Activated CD4-positive, alpha-beta T cell treated with anti-CD3 and anti-CD28 coated beads, Interleukin-2, amount 10 ng/mL, durations not matched to agents 7 days and 5 days (primary cell): ENCODE results near the gene KRT14. TPM values are rescaled to one million over a fixed set of nuclear protein-coding genes. Genes with fewer than 3 reads are reported as not detected.
"Not testable (repeated sequence)": the region's sequence is repeated elsewhere in the genome, so short reads cannot be mapped to it uniquely, and the experiment has no call there.

Experiments used
- CTCF ChIA-PET: fragments of 350-600 bp; sonication (Branson Sonifier 250); formaldehyde crosslinking; loops from one replicate; lab custom pipeline; 2021; ENCODE audit warnings: antibody characterized with exemption; lab: Charles Lee
- POLR2A ChIA-PET: fragments of 350-600 bp; sonication (Branson Sonifier 250); formaldehyde crosslinking; loops from one replicate; lab custom pipeline; 2021; ENCODE audit warnings: antibody characterized with exemption; lab: Charles Lee
- DNase-seq: peaks from one replicate; pipeline ENCODE4 v3.0.0-alpha.2; 2020
- H3K27ac Mint-ChIP-seq: one replicate; pipeline ENCODE4 v1.8.0; 2021; ENCODE audit warnings: mild to moderate bottlenecking, moderate library complexity, mixed read lengths
- H3K27me3 Mint-ChIP-seq: one replicate; pipeline ENCODE4 v1.8.0; 2021; ENCODE audit warnings: mixed read lengths
- H3K36me3 Mint-ChIP-seq: one replicate; pipeline ENCODE4 v1.8.0; 2021; ENCODE audit warnings: low read depth, mixed read lengths
- H3K4me1 Mint-ChIP-seq: one replicate; pipeline ENCODE4 v1.8.0; 2021; ENCODE audit warnings: mixed read lengths
- H3K4me3 Mint-ChIP-seq: one replicate; pipeline ENCODE4 v1.8.0; 2021; ENCODE audit warnings: mild to moderate bottlenecking, moderate library complexity, mixed read lengths
- H3K9me3 Mint-ChIP-seq: one replicate; pipeline ENCODE4 v1.8.0; 2021; ENCODE audit warnings: mixed read lengths
- total RNA-seq, 2 experiments: library from RNA; stranded (reverse); gene quantifications; one replicate each; pipeline ENCODE4 v1.2.3, GENCODE V29; 2021

Gene KRT14
- total RNA-seq, result not detected

DNA sequence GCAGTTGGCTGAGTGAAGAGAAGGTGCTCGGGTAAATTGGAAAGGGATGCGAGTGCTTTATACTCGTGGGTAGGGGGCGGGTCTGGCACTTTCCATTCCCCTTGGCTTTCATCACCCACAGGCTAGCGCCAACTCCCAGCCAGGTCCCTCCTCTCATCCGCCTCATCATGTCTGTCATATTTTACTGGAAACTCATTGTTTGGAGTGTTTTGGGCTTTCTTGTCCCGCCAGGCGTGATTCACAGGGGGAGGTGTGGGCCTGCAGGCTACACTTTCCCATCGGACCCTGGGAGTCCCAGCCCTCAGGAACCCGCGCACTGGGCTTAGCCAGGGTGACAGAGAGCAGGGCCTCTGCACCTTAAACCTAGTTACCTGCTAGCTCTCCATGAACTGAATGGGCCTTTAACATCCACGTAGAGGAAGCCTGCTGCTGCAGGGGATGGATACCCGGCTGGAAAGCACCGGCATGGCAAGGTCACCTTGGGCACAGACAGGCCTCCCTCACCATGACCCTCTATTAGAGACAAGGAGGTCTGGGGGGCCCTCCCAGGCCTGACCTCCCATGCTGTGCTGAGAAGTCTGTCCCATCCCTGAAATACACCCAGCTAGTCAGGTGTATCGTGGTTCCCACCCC, at the start of gene KRT14:
TSS of gene KRT14 (minus strand) at position 33 of the 633 bp plus-strand sequence. CDS start 61 bp downstream, outside the sequence.
- H3K4me3 Mint-ChIP-seq, result no peak within 1 kb of the TSS
- CTCF ChIA-PET, result interaction anchor here (0.6 kb wide), 1 partner anchor 1581 kb away, joined by 3 read pairs; no protein-coding TSS in a partner anchor
- no peaks in the 10 kb centered on the region for H3K9me3 Mint-ChIP-seq
- H3K27me3 Mint-ChIP-seq, result no peaks in the 10 kb centered on the region
- no peak within 1 kb of the TSS for H3K27ac Mint-ChIP-seq
- POLR2A ChIA-PET, result no interaction called here
- DNase-seq, result no peak
- H3K4me1 Mint-ChIP-seq, result no peaks in the 10 kb centered on the region
- no peaks in the 10 kb centered on the region for H3K36me3 Mint-ChIP-seq

GRCh38 chr17:41635121-41636097, 48.7 kb upstream of the KRT14 start:
- Mint-ChIP-seq H3K36me3 (no peaks in the 10 kb centered on the region), H3K27me3 (no peaks in the 10 kb centered on the region), H3K9me3 (no peaks in the 10 kb centered on the region), H3K4me3 (no peak overlapping the region), H3K27ac (no peak overlapping the region), H3K4me1 (no peaks in the 10 kb centered on the region)
- DNase-seq, result no peak
- ChIA-PET POLR2A (no interaction called here), CTCF (interaction anchor here (1.5 kb wide), 1 partner anchor 13 kb away, joined by 3 read pairs; no protein-coding TSS in a partner anchor)

DNA sequence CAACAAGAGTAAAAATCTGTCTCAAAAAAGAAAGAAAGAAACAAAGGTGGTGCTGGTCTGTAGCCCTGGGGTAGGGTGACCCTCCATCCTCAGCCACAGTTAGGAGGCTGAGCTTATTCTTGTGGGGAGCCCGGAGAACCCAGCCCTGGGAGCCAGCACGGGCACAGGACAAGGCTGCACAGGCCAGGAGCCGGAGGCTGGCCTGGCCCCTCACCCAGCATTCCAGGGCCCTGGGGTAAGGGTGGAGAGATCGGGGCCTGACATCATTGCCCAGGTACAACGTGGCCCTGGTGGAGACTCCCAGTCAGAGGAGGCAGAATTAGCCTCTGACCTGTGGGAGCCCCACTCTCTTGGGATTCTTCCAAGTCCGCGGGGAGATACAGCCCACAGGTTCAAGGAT, 47.9 kb upstream of the KRT14 start:
- Mint-ChIP-seq H3K27me3 (no peaks in the 10 kb centered on the region), H3K9me3 (no peaks in the 10 kb centered on the region), H3K4me1 (no peaks in the 10 kb centered on the region), H3K27ac (no peak overlapping the region), H3K36me3 (no peaks in the 10 kb centered on the region), H3K4me3 (no peak overlapping the region)
- ChIA-PET POLR2A (no interaction called here), CTCF (interaction anchor here (1.0 to 1.5 kb wide), 3 partner anchors 14 to 56 kb away, joined by 3 read pairs; no protein-coding TSS in a partner anchor)
- no peak for DNase-seq

DNA sequence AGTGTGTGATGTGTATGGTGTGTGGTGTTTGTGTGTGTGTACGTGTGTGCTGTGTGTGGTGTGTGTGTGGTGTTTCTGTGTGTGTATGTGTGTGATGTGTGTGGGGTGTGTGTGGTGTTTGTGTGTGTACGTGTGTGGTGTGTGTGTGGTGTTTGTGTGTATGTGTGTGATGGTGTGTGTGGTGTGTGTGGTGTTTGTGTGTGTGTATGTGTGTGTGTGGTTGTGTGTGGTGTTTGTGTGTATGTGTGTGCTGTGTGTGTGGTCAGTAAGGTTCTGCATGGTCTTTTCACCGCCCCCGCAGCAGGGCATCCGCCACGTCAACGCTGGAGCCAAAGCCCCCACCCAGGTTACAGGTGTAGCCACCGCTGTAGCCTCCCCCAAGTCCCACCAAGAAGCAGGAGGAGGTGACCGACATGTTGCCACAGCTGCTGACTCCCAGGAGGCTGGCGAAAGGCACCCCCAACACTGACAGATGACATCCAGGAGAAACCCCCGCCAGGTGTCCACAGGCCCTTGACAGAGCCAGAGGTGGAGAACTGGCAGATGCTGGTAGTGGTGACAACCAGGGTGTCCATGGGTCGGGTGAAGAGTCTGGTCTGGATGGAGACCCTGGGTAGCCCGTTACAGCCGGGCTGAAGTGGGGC, 47.0 kb upstream of the KRT14 start:
- Mint-ChIP-seq H3K4me3 (no peak overlapping the region), H3K27me3 (no peaks in the 10 kb centered on the region), H3K4me1 (no peaks in the 10 kb centered on the region), H3K36me3 (no peaks in the 10 kb centered on the region), H3K27ac (no peak overlapping the region), H3K9me3 (no peaks in the 10 kb centered on the region)
- DNase-seq, result no peak
- POLR2A ChIA-PET, result no interaction called here
- CTCF ChIA-PET, result interaction anchor here (1.0 to 1.1 kb wide), 2 partner anchors 29 to 55 kb away, joined by 3 read pairs; no protein-coding TSS in a partner anchor

- ChIA-PET POLR2A (no interaction called here), CTCF (no interaction called here)
- no peak for DNase-seq
Observed at GRCh38 chr17:41632482-41633105, 45.9 kb upstream of the KRT14 start.

GRCh38 chr17:41631898-41632285, 45.2 kb upstream of the KRT14 start:
- H3K4me3 Mint-ChIP-seq, result no peak overlapping the region
- no peaks in the 10 kb centered on the region for H3K9me3 Mint-ChIP-seq

More at GRCh38 chr17:41632482-41633105, 45.9 kb upstream of the KRT14 start:
- Mint-ChIP-seq H3K36me3 (no peaks in the 10 kb centered on the region), H3K27me3 (no peaks in the 10 kb centered on the region), H3K4me1 (no peaks in the 10 kb centered on the region), H3K4me3 (no peak overlapping the region), H3K9me3 (no peaks in the 10 kb centered on the region), H3K27ac (no peak overlapping the region)

DNA sequence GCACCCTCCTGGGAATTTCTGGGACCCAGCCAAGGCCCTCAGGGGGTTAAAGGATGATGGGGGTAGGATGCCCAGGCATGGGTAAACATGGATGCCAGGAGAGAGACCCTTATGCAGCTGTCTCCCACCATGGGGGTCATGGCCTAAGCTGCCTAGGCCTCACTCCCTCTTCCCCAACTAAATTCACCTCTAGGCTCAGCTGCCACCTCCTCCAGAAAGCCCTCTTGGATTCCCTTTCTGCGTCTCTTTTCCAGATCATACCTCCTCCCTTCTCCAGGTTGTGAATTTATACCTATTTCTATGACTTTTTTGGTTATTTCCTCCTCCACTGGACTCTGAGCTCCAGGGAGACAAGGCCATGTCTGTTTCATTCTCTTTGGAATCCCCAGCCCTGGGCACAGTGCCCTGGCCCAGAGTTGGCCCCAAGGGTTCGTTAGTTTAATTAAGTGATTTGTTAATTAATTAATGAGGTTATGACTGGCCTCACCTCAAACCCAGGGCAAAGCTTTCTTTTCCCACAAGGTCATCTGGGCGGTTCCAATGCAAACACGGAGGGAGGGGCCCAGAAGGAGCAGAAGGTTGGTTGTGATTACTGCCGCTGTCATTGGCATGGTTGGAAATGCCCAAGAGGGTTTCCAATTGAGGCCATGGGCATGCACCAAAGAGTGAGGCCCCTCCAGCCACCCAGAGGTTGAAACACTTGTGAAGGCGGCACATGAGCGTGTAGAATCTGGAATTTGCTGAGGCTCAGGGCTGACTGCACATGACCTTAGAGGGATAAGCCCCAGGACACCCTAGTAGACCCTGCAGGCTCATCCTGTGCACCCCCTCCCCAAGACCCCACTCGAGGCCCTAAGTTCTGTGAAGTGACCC, 44.6 kb upstream of the KRT14 start:
- Mint-ChIP-seq H3K36me3 (no peaks in the 10 kb centered on the region), H3K9me3 (no peaks in the 10 kb centered on the region), H3K27me3 (no peaks in the 10 kb centered on the region), H3K4me3 (no peak overlapping the region), H3K4me1 (no peaks in the 10 kb centered on the region), H3K27ac (no peak overlapping the region)
- no peak for DNase-seq
- CTCF ChIA-PET, result no interaction called here
- POLR2A ChIA-PET, result no interaction called here

More at GRCh38 chr17:41631898-41632285, 45.2 kb upstream of the KRT14 start:
- POLR2A ChIA-PET, result no interaction called here
- Mint-ChIP-seq H3K27me3 (no peaks in the 10 kb centered on the region), H3K36me3 (no peaks in the 10 kb centered on the region), H3K4me1 (no peaks in the 10 kb centered on the region), H3K27ac (no peak overlapping the region)
- CTCF ChIA-PET, result no interaction called here
- no peak for DNase-seq

- ChIA-PET CTCF (no interaction called here), POLR2A (no interaction called here)
- no peak for DNase-seq
- Mint-ChIP-seq H3K27me3 (no peaks in the 10 kb centered on the region), H3K27ac (no peak overlapping the region), H3K4me1 (no peaks in the 10 kb centered on the region), H3K4me3 (no peak overlapping the region), H3K9me3 (no peaks in the 10 kb centered on the region), H3K36me3 (no peaks in the 10 kb centered on the region)
Observed at GRCh38 chr17:41629826-41630670, 43.4 kb upstream of the KRT14 start.

- H3K4me3 Mint-ChIP-seq, result no peak overlapping the region
- POLR2A ChIA-PET, result no interaction called here
- no peaks in the 10 kb centered on the region for H3K36me3 Mint-ChIP-seq
- CTCF ChIA-PET, result interaction anchor here (0.6 kb wide), 1 partner anchor 893 kb away, joined by 3 read pairs; no protein-coding TSS in a partner anchor
- DNase-seq, result no peak
- H3K27ac Mint-ChIP-seq, result no peak overlapping the region
- H3K27me3 Mint-ChIP-seq, result no peaks in the 10 kb centered on the region
- no peaks in the 10 kb centered on the region for H3K4me1 Mint-ChIP-seq
- no peaks in the 10 kb centered on the region for H3K9me3 Mint-ChIP-seq
Observed at GRCh38 chr17:41629316-41629715, 42.6 kb upstream of the KRT14 start.

GRCh38 chr17:41628621-41629255, 42.0 kb upstream of the KRT14 start:
- CTCF ChIA-PET, result interaction anchor here (0.6 kb wide), 1 partner anchor 893 kb away, joined by 3 read pairs; no protein-coding TSS in a partner anchor
- H3K36me3 Mint-ChIP-seq, result not testable (repeated sequence)

DNA sequence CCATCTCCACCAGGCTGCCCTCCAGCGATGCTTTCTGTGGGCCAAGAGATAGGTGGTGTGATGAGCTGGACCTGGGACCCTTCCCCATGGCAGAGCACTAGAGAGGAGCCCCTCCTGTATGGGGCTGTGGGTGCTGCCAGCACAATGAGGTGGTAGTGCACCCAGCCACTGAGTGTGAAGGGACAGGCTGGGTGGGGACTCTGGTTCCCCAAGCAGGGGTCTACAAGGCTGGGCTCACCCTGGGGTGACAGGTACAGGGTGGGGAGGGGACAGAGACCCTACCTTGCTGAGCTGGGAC, 41.3 kb upstream of the KRT14 start:
- H3K27ac Mint-ChIP-seq, H3K27me3 Mint-ChIP-seq, H3K4me3 Mint-ChIP-seq, H3K4me1 Mint-ChIP-seq, H3K9me3 Mint-ChIP-seq, DNase-seq, H3K36me3 Mint-ChIP-seq, POLR2A ChIA-PET: not testable (repeated sequence)
- CTCF ChIA-PET, result interaction anchor here (1.1 kb wide), 1 partner anchor 21 kb away, joined by 4 read pairs; no protein-coding TSS in a partner anchor

More at GRCh38 chr17:41628621-41629255, 42.0 kb upstream of the KRT14 start:
- DNase-seq, H3K4me3 Mint-ChIP-seq, POLR2A ChIA-PET, H3K27me3 Mint-ChIP-seq, H3K9me3 Mint-ChIP-seq, H3K4me1 Mint-ChIP-seq, H3K27ac Mint-ChIP-seq: not testable (repeated sequence)
